GM21515 (cell line): ENCODE measurements around the gene PELO.
A peak's percentile ranks its signal among the peaks of the same experiment; 100 is the strongest.

Experiments used
- ATAC-seq: cut with Tn5 transposase; IDR thresholded peaks from one replicate; pipeline ENCODE4 v1.9.1; 2021; ENCODE audit not compliant: unreplicated experiment

The PELO gene

DNA sequence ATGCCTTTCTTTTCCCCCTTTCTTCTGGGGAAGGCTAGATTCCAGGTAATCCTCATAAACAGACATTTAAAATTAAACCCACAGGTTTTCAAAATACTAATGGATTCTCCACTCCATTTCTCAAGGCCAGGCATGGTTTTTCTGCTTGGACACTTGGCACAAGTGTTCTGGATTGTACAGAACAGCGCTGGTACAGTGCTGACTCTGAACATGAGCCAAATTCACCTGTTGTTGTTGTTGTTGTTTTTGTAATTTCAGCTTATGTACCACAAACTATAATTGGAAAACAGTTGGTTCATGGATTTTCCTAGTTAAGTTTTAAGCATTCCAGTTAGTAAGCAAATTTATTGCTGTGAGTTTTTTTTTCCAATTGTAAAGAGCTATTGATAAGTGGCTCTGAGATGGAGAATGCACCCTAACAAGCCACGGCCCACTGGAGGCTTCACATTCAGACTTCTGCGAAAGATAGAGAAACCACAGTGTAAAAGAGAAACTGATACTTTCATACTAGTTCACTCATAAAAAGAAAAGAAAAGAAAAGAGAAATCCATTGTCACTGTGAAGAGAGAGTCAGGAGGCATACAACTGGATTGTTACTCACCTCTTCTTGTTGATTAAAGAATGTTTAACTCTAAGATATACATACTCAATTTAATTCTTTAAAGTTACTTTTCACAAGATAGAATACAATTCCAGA is 16.2 kb upstream of the PELO start:
- ATAC-seq: peak; percentile 93

DNA sequence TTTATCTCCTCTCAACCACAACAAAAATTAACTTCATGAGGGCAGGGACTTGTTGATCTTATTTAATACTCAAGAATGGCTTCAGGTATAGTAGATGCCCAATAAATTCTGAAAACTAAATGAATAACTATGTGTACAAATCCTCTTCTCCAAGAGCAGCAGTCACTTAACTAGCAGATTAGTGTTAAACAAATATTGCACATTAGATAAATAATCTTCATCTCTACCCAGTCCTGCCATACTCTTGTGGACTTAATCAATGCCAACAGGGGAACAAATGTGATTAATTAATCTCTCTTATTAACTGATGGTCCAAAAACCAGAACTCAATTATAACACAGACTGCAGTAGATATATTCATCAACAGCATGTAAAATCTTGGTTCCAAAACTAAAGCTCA is 15.0 kb upstream of the PELO start:
- ATAC-seq: no peak

DNA sequence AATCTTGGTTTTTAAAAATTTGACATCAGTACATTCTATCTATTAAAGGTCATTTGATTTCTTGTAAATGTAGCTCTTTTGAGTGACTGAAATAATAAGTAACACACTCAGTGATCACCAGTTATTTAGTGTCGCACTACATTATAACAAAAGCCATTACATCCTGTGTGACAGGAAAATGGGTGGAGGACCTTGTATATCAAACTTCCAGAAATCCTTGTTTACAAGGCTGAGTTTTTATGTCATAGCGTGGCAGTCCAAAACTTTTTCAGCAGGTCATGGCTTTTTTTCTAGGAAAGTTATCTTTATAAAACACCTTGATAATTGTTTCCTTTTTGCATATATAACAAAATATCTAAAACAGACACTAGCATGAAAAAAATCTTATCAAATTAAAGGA is 14.4 kb upstream of the PELO start:
- ATAC-seq: no peak

DNA sequence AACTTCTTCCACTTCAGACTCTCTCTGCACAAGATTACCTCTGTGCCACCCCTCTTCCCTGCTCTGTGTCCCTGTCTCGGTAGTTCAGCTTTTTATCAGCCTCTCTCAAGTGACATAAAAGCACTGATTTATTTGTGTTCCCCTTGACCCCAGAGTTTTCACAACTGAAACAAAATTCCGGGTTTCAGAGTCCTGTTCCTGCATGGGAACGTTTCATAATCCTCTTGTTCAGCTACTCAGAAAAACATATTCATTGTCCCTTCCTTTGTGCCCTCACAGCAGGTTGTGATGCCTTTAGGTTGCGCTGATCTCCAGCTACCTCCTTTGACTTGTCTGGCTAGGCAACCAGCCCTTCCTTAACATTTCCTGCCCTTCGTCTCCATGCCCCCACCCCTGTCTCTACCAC is 13.7 kb upstream of the PELO start:
- ATAC-seq: no peak

DNA sequence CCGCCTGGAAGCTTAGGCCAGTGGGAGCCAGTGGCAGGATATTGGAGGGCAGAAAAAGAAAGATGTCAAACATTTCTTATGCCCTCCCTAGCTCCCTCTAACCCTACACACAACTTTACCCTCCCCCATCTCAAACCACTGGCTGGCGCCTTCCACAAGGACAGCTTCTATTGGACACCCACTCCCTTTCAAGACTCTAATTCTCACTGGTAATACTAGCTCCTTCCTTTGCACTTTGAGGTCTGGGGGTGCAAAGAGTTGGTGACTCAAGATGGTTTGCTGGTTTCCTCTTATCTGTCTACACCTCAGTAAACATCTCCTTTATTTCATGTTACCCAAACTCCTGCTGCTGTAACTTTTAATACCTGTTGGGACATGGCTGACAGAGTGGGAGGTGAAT is 11.6 kb upstream of the PELO start:
- no peak for ATAC-seq

DNA sequence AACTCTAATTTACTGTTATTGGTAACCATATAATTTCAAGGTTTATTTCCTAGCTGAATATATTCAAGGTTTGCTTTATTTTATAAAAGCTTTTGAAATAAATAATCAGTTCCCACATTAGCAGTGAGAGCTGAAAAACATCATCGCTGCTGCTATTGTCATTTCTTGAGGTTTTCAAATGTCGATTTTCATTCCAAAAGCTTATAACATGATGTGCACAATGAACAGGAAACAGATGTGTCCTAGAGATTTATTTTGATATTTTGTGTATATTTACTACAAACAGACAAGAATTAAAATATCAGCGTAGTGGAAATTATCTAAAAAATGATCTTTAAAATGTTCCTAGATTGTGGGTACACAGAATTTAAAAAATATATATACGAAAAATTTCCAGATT is 10.5 kb upstream of the PELO start:
- ATAC-seq: no peak

DNA sequence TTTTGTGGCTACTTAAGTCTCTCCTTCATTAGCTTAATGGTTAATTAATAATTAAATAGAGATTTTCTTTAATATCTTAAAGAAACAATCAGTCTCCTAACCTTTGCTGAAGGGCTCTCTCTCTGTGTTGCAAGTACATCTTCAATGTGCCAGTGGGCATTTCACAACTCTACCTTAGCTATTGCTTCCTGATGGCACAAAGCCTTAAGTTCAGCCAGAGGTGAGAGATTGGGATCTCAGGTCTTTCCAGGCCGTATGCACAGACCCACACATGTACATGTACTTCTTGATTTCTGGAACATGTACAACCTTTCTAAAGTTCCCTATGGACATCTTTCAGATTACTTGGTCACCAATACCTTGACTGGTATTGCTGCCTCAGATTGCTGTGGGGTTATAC is 8.9 kb upstream of the PELO start:
- ATAC-seq: no peak

DNA sequence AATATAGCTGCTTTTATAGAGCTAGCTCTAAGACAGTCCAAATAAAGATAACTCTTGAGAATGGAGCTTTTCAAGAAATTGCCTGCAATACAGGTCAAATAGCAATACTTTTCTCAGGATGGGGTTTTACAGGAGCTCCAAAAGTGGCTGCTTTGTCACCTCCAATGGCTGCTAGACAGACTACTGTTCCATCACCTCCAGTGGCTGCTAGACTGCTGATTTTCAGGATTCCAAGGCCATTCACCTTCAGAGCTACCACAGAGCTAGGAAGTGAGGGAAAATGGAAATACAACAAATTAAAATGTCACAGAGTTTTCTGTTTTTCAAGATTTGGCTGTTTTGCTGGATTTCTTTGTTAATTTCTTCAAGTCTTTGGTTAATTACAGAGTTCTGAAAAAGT is 8.5 kb upstream of the PELO start:
- ATAC-seq: no peak

DNA sequence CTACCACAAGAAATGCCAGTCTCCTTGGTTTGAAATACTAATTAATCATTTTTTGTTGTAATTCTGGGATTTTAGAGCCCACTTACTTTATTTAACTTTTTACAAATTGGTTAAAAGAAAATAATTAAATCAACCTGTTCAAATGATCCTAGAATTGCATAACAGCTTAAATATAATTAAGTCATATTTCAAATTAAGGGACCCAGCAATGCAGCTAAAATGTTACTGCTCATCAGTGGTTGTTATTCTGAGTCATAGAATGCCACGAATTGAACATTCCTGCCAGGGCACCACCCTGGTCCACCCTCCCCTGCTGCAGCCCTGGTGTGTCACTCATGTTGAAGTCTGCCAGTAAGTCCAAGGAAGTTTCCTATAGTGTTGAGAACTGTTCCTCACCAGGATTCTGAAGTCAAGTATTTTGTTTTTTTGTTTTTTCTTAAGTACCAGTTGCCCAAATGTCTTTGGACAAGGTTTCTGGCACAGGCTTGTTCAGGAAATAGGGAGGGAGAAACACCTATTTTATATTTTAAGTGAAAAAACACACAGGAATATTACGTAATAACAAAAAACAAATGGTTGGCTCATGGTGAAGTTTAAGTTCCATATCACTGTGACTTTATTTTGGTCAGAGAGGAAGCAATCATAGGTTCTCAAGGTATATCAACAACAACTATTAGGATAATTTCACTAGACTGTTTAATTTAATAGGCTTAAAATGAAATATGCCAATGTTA is 4.3 kb upstream of the PELO start:
- ATAC-seq: no peak

DNA sequence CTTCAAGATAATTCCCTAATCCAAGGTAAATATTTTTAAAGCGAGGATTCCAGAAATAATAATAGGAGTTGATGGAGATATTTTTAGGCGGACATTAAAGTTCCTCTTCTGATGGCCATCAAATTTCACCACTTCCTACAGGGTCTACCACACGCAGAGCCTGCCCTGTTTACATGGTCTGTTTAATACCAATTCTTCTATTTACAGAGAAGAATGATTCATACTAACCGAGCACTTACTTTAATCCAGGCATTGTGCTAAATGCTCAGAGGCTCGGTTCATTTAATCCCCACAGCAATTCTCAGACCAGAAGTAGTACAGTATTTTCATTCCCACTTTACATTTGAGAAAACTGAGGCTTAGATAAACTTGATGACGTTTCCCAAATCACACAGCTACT is 3.0 kb upstream of the PELO start:
- ATAC-seq: no peak

DNA sequence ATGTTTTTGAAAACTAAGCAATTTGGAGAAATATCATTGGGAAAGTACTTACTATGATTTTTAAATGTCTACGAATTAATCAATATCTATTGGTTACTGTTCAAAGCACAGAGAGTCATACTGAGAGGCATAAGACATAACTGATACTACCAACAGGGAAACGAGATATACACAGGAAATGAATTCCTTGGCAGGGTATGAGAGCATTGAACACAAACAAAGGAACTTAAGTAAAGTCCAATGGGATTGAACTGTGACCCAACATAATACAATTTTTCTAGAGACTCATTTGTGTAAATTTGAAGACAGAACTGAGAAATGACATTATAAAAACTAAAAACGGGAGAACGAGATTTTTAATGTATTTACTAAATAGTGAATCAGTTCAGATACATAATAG is 1.3 kb upstream of the PELO start:
- ATAC-seq: no peak

DNA sequence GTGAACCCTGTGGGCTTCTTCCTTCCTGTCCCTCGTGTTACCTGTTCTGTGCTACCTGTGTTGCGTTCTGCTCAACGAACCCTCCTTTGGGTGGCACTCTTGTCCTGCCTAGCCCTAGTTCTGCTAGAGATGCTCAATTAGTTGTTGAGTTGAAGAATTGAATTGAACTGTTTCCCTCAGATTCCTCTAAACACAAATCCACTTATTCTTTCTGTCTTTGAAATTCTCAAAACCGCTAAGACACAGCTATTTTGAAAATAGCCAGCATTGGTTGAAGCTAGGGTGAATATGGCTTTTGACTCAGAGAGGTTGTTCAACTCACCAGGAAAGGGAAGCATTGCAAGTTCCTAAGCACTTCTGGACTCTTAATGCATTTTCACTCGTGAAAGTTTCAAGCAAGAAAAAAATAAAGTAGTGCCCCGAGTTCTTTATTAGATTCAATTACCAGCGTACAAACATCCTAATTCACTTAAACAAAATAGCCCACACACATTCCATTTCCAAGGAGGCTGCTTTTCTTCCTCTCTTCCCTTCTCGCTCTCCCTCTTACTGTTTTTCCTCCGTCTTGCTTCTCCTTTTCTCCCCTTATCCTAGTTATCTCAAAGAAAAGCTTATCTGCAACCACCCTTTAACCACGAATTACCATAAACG is 642 bp upstream of the PELO start:
- no peak for ATAC-seq

DNA sequence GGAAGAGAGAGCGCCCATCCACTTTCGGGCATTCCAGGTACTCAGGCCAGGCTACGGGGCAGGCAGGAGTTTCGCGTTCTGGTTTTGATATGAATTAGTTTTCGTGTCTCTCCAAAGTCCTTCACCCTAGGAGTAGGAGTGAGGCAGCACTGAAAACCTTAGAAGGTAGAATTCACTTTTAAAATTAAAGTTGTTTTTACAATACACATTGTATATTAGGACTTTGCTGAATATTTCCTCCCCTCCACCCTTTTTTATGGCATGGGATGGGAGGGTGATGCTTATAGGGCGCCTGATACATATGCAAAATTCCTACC is 747 bp downstream of the PELO start:
- no peak for ATAC-seq

DNA sequence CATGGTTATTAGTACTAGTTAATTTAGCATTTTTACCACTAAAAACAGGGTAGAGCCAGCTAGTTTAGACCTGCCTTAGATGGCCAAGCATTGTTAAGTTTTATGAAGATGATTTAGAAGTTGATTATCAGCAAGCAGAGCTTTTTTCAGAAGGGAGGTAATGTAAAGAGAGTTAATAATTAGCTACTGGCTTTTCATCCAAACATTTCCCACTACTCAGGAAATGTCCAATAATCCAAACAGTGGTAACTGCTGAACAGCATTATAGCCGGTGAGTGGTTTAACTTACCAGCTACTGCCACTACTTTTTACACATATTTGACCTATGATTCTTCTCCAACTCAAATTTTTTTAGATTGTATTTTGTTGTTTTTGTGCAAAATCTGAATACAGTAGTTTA is 1.7 kb downstream of the PELO start:
- no peak for ATAC-seq

DNA sequence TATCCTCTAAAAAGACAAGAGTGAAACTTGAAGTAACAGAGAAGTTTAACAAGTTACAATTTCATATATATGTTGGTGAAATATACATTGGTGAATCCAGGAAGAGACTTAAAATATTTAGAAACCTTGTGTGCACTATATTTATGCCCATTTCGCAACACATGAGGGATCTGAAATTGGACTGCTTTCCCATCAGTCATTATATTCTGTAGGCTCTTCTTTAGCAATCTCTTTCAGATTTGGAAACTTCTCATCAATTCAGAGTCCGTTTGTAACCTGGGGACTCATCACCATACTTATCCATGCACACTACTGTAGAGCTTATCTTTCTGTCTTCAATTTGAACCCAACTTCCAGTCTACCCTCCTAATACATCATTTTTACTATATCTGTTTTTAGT is 2.1 kb downstream of the PELO start:
- no peak for ATAC-seq

DNA sequence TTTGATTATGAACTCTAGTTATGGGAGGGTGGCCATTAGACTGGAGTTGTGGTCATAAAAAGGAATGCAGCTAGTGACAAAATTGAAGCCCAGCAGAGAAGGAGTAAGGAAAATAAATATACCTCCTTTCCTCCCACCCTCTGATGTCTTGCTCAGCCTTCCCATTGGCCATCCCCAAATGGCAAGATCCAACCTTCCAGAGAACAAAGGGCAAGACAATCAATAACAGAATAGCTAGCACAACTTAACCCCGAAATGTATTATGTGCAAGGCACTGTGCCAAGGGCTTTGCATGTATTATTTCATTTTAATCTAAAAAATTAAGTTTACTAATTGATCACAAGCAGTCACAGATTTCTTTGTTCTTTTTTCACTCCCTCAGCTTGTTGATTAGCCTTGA is 3.6 kb downstream of the PELO start:
- no peak for ATAC-seq

DNA sequence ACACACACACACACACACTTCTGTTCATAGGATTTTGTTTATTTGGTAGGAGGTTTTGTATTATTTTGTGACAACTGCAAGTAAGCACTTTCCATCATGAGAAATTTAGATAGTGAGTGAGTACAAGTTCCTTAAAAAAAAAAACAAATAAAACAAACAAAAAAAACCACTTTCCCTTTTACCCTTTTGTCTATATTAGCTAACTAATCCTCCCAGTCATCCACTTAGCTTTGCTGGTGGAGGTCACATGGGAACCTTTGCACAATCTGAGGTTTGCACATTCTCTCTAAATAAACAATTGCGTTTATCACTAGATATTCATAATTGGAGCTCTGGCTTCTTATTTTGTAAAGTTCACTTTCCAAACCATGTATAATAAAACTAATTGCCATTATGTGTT is 6.8 kb downstream of the PELO start:
- ATAC-seq: no peak

DNA sequence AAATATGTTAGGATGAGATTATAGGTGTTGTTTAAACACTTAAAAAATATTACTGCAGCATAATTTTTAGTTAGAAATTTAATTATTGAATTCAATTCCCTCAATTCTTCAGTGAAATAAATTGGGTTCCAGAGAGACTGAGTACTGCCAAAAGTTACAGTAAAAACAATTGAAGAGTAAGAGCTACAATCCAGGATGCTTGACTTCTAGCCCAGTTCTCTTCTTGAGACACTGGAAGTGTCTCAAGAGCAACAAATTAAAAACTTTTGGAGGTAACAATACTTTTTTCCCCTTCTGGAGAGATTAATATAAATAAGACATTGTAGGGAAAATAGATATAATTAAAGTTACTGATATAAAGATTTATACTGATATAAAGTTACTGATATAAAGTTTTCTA is 8.3 kb downstream of the PELO start:
- no peak for ATAC-seq

DNA sequence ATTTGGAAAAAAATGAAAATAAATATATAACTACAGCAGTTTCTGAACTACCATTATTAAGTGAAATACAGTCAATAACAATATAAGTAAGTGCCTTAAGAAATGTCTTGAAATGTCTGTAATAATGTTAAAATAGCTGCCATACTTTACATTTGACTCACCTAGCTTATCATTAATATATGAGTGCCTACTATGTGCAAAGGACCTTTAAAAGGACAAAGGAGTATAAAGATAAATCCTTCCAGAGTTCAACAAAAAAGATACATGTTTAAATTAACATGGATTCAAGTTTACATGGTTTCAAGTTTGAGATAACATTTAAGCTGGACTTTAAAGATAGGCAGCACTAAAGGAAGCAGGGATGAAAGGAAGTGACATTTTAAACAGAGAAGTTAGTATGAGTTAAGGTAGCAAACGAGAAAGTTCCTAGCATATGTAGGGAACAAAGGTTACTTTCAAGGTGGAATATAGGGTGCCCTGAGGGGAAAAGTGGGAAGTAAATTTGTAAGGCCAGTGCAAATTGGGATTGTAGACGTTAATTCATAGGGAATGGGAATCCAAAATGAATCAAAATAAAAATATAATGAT is 8.9 kb downstream of the PELO start:
- ATAC-seq: no peak

DNA sequence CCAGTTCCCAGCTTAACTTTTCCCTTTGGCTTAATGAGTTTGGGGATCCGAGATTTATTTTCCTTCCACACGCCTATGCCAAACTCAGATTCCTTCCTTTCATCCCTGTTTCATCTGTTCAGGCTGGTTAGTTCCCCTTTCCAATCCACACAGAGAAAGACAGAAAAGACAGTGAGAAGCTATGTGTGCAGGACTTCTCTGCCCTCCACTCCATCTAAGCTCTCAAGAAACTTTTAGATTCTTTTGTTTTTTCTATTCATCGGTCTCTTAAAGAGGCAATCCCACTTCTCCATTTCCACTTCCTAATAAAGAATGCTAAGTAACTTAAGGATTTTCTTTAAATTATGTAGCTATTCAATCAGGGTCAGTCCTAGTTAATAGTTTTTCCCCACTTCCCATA is 11.2 kb downstream of the PELO start:
- no peak for ATAC-seq

DNA sequence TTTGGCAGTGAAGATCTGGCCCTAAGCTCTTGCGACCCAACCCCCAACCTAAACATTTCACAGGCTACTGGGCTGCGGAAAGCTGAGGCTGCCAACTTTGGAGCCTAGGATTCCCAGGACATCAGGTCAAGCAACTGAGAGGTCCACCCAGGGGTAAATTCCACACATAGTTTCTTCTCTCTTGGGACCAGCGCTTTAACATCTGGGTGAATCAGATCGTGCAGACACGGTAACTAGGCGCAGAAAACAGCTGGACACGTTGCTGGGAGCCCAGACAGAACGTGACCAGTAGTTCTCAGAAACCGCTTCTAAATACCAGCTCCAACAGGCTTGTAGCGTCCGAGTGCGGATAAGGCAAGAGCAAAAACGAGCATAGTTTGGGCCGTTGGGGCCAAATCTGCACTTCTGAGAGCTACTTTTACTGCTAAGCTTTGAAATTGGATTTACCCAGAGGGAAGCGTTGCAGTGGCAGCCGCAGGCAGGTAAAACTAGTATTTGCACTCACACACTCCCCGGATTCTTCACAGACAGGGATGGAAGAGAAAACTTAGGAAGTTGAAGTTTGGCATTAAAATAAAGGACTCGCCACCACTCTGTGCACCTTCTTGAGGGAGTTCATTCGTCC is 11.8 kb downstream of the PELO start:
- ATAC-seq: peak; percentile 26

DNA sequence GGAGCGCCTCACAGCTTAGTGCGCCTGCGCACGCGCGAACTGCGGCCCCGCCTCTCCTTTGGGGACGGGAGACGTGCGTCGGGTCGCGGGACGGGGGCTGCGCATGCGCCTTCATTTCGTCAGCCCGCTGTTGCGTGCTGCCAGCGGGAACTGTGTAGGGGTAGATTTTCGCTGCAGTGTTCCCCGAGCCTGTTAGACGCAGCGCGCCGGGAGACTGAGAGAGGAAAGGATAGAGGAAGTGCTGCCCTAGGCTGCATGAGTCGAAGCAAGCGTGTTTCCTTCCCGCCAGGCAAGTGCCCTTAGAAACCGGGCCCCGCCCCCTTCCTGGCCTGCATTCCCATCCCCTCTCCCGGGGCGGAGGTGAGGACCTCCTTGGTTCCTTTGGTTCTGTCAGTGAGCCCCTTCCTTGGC is 12.3 kb downstream of the PELO start:
- ATAC-seq: peak; percentile 86
